K562 (cell line): ENCODE results near the gene LLPH. TPM values are rescaled to one million over a fixed set of nuclear protein-coding genes. Genes with fewer than 3 reads are reported as not detected.

Experiments
- BRD9 ChIP-seq: fragments of 450-650 bp; IDR thresholded peaks from 2 replicates; pipeline ENCODE4 v1.6.1; 2018; ENCODE audit warnings: low read depth; ENCODE audit not compliant: partially characterized antibody
- ETV5 ChIP-seq: sonication (generic); formaldehyde crosslinking; IDR thresholded peaks from 2 replicates; pipeline ENCODE4 v1.4.0; 2020; ENCODE audit warnings: low read depth, mild to moderate bottlenecking, missing genetic modification reagents
- GATAD2A ChIP-seq: fragments of 450-650 bp; IDR thresholded peaks from 2 replicates; pipeline ENCODE4 v1.6.1; 2017
- HCFC1 ChIP-seq: IDR thresholded peaks from 2 replicates; pipeline ENCODE4 v1.6.1; 2012; ENCODE audit warnings: low read depth, low read length, improper control_type of control experiment
- HOXB6 ChIP-seq: fragments of 250-450 bp; sonication (Bioruptor Pico); IDR thresholded peaks from 2 replicates; pipeline ENCODE4 v1.5.1; 2022; ENCODE audit warnings: mild to moderate bottlenecking, borderline replicate concordance
- MTA1 ChIP-seq: fragments of 450-650 bp; IDR thresholded peaks from 2 replicates; pipeline ENCODE4 v1.6.1; 2017; ENCODE audit warnings: borderline replicate concordance
- NFIC ChIP-seq: fragments of 450-650 bp; IDR thresholded peaks from 2 replicates; pipeline ENCODE4 v1.6.1; 2017; ENCODE audit warnings: mild to moderate bottlenecking, inconsistent platforms
- PTTG1 ChIP-seq: fragments of 450-650 bp; IDR thresholded peaks from 2 replicates; pipeline ENCODE4 v1.6.1; 2016; ENCODE audit warnings: low read depth, mild to moderate bottlenecking, missing genetic modification characterization, missing compliant biosample characterization
- SMAD4 ChIP-seq: fragments of 250-450 bp; sonication (Bioruptor Pico); conservative IDR thresholded peaks from 2 replicates; pipeline ENCODE4 v1.8.0; 2021; ENCODE audit warnings: inconsistent platforms, mild to moderate bottlenecking, moderate library complexity
- TCF7 ChIP-seq: sonication (generic); IDR thresholded peaks from 2 replicates; pipeline ENCODE4 v1.6.1; 2016; ENCODE audit warnings: antibody characterized with exemption, borderline replicate concordance
- TCF7L2 ChIP-seq: fragments of 150-350 bp; IDR thresholded peaks from 2 replicates; pipeline ENCODE4 v1.6.1; 2016; ENCODE audit warnings: low read depth, mild to moderate bottlenecking, low read length, moderate library complexity
- TSC22D4 ChIP-seq: fragments of 450-650 bp; IDR thresholded peaks from 2 replicates; pipeline ENCODE4 v1.6.1; 2016; ENCODE audit warnings: missing genetic modification characterization, missing biosample characterization, control low read depth
- U2AF1 ChIP-seq: fragments of 200-400 bp; formaldehyde crosslinking; optimal IDR thresholded peaks from 2 replicates; pipeline ENCODE3; 2017; ENCODE audit warnings: mild to moderate bottlenecking, low read depth, low read length, moderate library complexity
- ZC3H11A ChIP-seq: IDR thresholded peaks from 2 replicates; pipeline ENCODE4 v1.6.1; 2012; ENCODE audit warnings: low read depth, low read length, improper control_type of control experiment
- ZFPM2 ChIP-seq: fragments of 250-450 bp; sonication (Bioruptor Pico); IDR thresholded peaks from 2 replicates; pipeline ENCODE4 v1.5.1; 2022; ENCODE audit warnings: mild to moderate bottlenecking
- ZNF408 ChIP-seq: fragments of 250-450 bp; sonication (Bioruptor Pico); IDR thresholded peaks from 2 replicates; pipeline ENCODE4 v1.4.0; 2020; ENCODE audit warnings: low read depth, mild to moderate bottlenecking, moderate library complexity
- polyA plus RNA-seq, 8 experiments: library from polyadenylated mRNA; depleted of rRNA in 4 of 8; stranded (reverse) in 5 of 8; unstranded in 3 of 8; fragments of >200 nt; fragmentation: Nextera tagmentation in 2 of 8; fragmentation: Illumina TruSeq in 1 of 8; extraction: Ambion mirVana in 2 of 8; extraction: Trizol in 1 of 8; gene quantifications; 2 replicates each; pipeline versions ENCODE4 v1.2.1 to v1.2.3, GENCODE V29; 2011 to 2014; ENCODE audit warnings: inconsistent platforms in 1 of 8, missing spikeins in 1 of 8
- total RNA-seq, 7 experiments: library from RNA; depleted of rRNA in 6 of 7; stranded (reverse); fragments of >200 nt in 6 of 7; fragmentation: Illumina TruSeq in 2 of 7; extraction: Trizol in 2 of 7; gene quantifications; 2 replicates each; pipeline versions ENCODE4 v1.2.1 to v1.2.3, GENCODE V29; 2011 to 2021; ENCODE audit warnings: low replicate concordance in 1 of 7
- TF ChIP-seq, protein P1 (sequence below): fragments of 450-650 bp; IDR thresholded peaks from 2 replicates; pipeline ENCODE4 v1.6.1; 2017; ENCODE audit warnings: antibody characterized with exemption, mild to moderate bottlenecking
- TF ChIP-seq, protein P2 (sequence below): fragments of 450-650 bp; conservative IDR thresholded peaks from 2 replicates; pipeline ENCODE4 v1.6.1; 2016; ENCODE audit warnings: missing genetic modification characterization, low read depth, mild to moderate bottlenecking, missing compliant biosample characterization, moderate library complexity
- TF ChIP-seq, protein P3 (sequence below): fragments of 250-450 bp; sonication (Bioruptor Pico); IDR thresholded peaks from 2 replicates; pipeline ENCODE4 v1.9.0; 2021; ENCODE audit warnings: mild to moderate bottlenecking, inconsistent platforms

LLPH gene
- total and polyA plus RNA-seq, 9 of the 15 experiments (the other 6 are each of a cell fraction or from before 2014, with no cell fraction given), result 19.1 to 87.3 (median 59.6) TPM

DNA sequence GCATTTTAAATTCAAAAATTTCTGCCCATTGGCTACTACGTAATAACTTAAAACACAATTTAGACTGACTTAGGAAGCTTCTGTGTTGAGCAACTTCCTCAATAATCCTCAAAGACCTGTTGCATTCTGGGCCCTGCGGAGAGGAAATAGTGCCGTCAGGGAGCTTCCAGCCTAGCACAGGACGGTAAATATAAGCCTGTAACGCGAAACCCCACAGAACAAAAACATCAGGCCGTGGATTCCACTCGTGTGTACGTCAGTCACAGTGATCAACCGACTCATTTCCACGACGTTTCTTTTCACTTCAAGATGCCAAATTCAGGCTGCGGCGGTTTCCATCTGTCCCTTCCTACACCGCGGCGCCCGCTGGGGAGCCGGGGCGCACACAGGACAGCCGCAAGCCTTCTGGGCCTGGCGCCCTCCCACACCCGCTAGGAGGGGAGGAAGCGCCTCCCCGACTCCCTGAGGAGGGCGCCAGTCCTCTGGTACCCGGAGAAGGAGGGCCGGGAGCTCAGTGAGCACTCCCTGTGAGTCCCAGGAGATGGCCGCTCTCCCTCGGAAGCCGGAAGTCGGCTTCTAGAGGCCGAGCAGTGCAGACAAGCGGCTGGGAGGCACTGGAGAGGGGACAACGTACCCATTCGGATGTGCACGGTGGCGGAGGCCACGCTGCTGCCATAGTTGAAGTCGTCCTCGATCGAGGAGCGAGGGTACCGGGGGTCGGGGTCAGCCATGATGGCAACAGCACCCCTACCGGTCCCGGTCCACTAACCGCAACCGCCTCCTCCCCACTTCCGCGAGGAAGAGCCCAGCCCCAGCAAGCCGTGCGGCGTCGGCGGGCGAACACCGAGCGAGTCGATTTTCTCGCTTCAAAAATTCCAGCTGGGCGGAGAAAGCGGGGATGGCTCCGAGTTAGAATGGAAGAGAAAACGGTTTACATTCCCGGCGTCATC, 38.9 kb upstream of the LLPH start, which contains the start of gene TMBIM4 (continued):
- TF ChIP-seq, protein P1, sequence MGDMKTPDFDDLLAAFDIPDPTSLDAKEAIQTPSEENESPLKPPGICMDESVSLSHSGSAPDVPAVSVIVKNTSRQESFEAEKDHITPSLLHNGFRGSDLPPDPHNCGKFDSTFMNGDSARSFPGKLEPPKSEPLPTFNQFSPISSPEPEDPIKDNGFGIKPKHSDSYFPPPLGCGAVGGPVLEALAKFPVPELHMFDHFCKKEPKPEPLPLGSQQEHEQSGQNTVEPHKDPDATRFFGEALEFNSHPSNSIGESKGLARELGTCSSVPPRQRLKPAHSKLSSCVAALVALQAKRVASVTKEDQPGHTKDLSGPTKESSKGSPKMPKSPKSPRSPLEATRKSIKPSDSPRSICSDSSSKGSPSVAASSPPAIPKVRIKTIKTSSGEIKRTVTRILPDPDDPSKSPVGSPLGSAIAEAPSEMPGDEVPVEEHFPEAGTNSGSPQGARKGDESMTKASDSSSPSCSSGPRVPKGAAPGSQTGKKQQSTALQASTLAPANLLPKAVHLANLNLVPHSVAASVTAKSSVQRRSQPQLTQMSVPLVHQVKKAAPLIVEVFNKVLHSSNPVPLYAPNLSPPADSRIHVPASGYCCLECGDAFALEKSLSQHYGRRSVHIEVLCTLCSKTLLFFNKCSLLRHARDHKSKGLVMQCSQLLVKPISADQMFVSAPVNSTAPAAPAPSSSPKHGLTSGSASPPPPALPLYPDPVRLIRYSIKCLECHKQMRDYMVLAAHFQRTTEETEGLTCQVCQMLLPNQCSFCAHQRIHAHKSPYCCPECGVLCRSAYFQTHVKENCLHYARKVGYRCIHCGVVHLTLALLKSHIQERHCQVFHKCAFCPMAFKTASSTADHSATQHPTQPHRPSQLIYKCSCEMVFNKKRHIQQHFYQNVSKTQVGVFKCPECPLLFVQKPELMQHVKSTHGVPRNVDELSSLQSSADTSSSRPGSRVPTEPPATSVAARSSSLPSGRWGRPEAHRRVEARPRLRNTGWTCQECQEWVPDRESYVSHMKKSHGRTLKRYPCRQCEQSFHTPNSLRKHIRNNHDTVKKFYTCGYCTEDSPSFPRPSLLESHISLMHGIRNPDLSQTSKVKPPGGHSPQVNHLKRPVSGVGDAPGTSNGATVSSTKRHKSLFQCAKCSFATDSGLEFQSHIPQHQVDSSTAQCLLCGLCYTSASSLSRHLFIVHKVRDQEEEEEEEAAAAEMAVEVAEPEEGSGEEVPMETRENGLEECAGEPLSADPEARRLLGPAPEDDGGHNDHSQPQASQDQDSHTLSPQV, result peak; percentile 45; the same call in 1 of the 2 replicates
- TF ChIP-seq ZC3H11A, result no peak
- TF ChIP-seq U2AF1, result no peak
- no peak for TF ChIP-seq TCF7L2
- no peak for TF ChIP-seq ZNF408 (CRISPR knock-in tag)
- TF ChIP-seq, protein P2, sequence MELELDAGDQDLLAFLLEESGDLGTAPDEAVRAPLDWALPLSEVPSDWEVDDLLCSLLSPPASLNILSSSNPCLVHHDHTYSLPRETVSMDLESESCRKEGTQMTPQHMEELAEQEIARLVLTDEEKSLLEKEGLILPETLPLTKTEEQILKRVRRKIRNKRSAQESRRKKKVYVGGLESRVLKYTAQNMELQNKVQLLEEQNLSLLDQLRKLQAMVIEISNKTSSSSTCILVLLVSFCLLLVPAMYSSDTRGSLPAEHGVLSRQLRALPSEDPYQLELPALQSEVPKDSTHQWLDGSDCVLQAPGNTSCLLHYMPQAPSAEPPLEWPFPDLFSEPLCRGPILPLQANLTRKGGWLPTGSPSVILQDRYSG (tag), result no peak
- TF ChIP-seq, protein P3, sequence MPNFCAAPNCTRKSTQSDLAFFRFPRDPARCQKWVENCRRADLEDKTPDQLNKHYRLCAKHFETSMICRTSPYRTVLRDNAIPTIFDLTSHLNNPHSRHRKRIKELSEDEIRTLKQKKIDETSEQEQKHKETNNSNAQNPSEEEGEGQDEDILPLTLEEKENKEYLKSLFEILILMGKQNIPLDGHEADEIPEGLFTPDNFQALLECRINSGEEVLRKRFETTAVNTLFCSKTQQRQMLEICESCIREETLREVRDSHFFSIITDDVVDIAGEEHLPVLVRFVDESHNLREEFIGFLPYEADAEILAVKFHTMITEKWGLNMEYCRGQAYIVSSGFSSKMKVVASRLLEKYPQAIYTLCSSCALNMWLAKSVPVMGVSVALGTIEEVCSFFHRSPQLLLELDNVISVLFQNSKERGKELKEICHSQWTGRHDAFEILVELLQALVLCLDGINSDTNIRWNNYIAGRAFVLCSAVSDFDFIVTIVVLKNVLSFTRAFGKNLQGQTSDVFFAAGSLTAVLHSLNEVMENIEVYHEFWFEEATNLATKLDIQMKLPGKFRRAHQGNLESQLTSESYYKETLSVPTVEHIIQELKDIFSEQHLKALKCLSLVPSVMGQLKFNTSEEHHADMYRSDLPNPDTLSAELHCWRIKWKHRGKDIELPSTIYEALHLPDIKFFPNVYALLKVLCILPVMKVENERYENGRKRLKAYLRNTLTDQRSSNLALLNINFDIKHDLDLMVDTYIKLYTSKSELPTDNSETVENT (CRISPR knock-in tag), result peak; percentile 75
- no peak for TF ChIP-seq ZFPM2
- TF ChIP-seq NFIC, result peak; percentile 43; the same call in 1 of the 2 replicates
- no peak for TF ChIP-seq TSC22D4 (tag)
- peak; percentile 50; the same call in 1 of the 2 replicates for TF ChIP-seq MTA1
- peak; percentile 29; the same call in 1 of the 2 replicates for TF ChIP-seq GATAD2A
- TF ChIP-seq TCF7, result peak; percentile 22; the same call in 1 of the 2 replicates
- no peak for TF ChIP-seq HOXB6 (CRISPR knock-in tag)
- peak; percentile 73 for TF ChIP-seq BRD9
- TF ChIP-seq PTTG1, result no peak
- peak; percentile 71 for TF ChIP-seq HCFC1
- TF ChIP-seq SMAD4 (CRISPR knock-in tag), result peak; percentile 74
- peak; percentile 92 for TF ChIP-seq ETV5 (CRISPR knock-in tag)
